GF-D8 (cell line): ENCODE data around the gene FILIP1L.

Experiments used
- DNase-seq: peaks from one replicate; lab custom pipeline; 2025; lab: John Stamatoyannopoulos, UW

Gene FILIP1L

GRCh38 chr3:99921986-99922385, 192.3 kb downstream of the FILIP1L start:
- no peak for DNase-seq

- DNase-seq, result no peak
Observed at GRCh38 chr3:99921377-99921695, 193.0 kb downstream of the FILIP1L start.

- DNase-seq, result no peak
Observed at GRCh38 chr3:99920481-99921376, 193.6 kb downstream of the FILIP1L start.

GRCh38 chr3:99919694-99920093, 194.6 kb downstream of the FILIP1L start:
- no peak for DNase-seq

GRCh38 chr3:99918715-99919114, 195.6 kb downstream of the FILIP1L start:
- DNase-seq, result no peak

GRCh38 chr3:99915906-99916432, 198.3 kb downstream of the FILIP1L start:
- DNase-seq, result no peak

- DNase-seq, result no peak
Observed at GRCh38 chr3:99911433-99911832, 202.9 kb downstream of the FILIP1L start.

GRCh38 chr3:99910752-99911290, 203.5 kb downstream of the FILIP1L start:
- DNase-seq, result no peak

- no peak for DNase-seq
Observed at GRCh38 chr3:99909714-99910495, 204.4 kb downstream of the FILIP1L start.

- DNase-seq, result no peak
Observed at GRCh38 chr3:99907959-99908544, 206.2 kb downstream of the FILIP1L start.

GRCh38 chr3:99903869-99904268, 210.4 kb downstream of the FILIP1L start:
- DNase-seq, result no peak

GRCh38 chr3:99902091-99902490, 212.2 kb downstream of the FILIP1L start:
- DNase-seq, result no peak

- no peak for DNase-seq
Observed at GRCh38 chr3:99901200-99901926, 212.9 kb downstream of the FILIP1L start.

- DNase-seq, result no peak
Observed at GRCh38 chr3:99900248-99900647, 214.1 kb downstream of the FILIP1L start.

- no peak for DNase-seq
Observed at GRCh38 chr3:99899603-99900002, 214.7 kb downstream of the FILIP1L start.

- DNase-seq, result no peak
Observed at GRCh38 chr3:99896482-99896881, 217.8 kb downstream of the FILIP1L start.

GRCh38 chr3:99895703-99896441, 218.4 kb downstream of the FILIP1L start:
- DNase-seq, result peak; percentile 76

GRCh38 chr3:99895131-99895696, 219.1 kb downstream of the FILIP1L start:
- DNase-seq, result peak; percentile 20

GRCh38 chr3:99892332-99892731, 222.0 kb downstream of the FILIP1L start:
- DNase-seq, result no peak

GRCh38 chr3:99891610-99892285, 222.6 kb downstream of the FILIP1L start:
- no peak for DNase-seq
